Adrenal gland (tissue), 5 donors: ENCODE results near the gene C1QBP.

ENCODE experiments used
- POLR2A ChIP-seq, 2 donors: fragments of 450-650 bp; IDR thresholded peaks; one replicate each; pipeline ENCODE4 v1.6.1; 2017; ENCODE audit warnings: antibody characterized with exemption in 2 of 2, mild to moderate bottlenecking in 2 of 2, moderate library complexity in 1 of 2
- TF ChIP-seq, protein P1 (sequence below), 6 experiments: fragments of 450-650 bp in 4 of 6; fragments of 200-600 bp in 2 of 6; sonication (generic) in 1 of 6; IDR thresholded peaks; 1 replicate in 5 of 6; 2 replicates in 1 of 6; pipeline versions ENCODE4 v1.5.1 to v1.8.0; 2016 to 2021; ENCODE audit warnings: antibody characterized with exemption in 6 of 6, mild to moderate bottlenecking in 2 of 6, moderate library complexity in 1 of 6
- donor health status: DM: no; HTN: no; CAD: no.

GRCh38 chr17:5444209-5444608 lies 5.3 kb upstream of the C1QBP start:
- TF ChIP-seq, protein P1, sequence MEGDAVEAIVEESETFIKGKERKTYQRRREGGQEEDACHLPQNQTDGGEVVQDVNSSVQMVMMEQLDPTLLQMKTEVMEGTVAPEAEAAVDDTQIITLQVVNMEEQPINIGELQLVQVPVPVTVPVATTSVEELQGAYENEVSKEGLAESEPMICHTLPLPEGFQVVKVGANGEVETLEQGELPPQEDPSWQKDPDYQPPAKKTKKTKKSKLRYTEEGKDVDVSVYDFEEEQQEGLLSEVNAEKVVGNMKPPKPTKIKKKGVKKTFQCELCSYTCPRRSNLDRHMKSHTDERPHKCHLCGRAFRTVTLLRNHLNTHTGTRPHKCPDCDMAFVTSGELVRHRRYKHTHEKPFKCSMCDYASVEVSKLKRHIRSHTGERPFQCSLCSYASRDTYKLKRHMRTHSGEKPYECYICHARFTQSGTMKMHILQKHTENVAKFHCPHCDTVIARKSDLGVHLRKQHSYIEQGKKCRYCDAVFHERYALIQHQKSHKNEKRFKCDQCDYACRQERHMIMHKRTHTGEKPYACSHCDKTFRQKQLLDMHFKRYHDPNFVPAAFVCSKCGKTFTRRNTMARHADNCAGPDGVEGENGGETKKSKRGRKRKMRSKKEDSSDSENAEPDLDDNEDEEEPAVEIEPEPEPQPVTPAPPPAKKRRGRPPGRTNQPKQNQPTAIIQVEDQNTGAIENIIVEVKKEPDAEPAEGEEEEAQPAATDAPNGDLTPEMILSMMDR (IDR thresholded peaks at IDR 0.05) = no peak
- TF ChIP-seq POLR2A (IDR thresholded peaks at IDR 0.05) = no peak
